Thyroid gland (tissue), 4 donors: Measurements from ENCODE around the gene BIK. TPM values are rescaled to one million over a fixed set of nuclear protein-coding genes. Genes with fewer than 3 reads are reported as not detected.

Source experiments
- DNase-seq, 2 donors: peaks; one replicate each; pipeline ENCODE4 v3.0.0-alpha.2; 2019
- H3K27ac ChIP-seq, 3 donors: fragments of 200-600 bp; sonication (generic); 1 replicate in 2 of 3; 2 replicates in 1 of 3; pipeline ENCODE4 v1.5.1; 2016 to 2019; ENCODE audit warnings: mild to moderate bottlenecking in 1 of 3, moderate library complexity in 1 of 3
- H3K27me3 ChIP-seq: fragments of 200-600 bp; sonication (generic); one replicate; pipeline ENCODE4 v1.5.1; 2019
- H3K36me3 ChIP-seq, 2 donors: fragments of 200-600 bp; sonication (generic); one replicate each; pipeline ENCODE4 v1.5.1; 2016 to 2019
- H3K4me1 ChIP-seq, 2 donors: fragments of 200-600 bp; sonication (generic); one replicate each; pipeline ENCODE4 v1.5.1; 2017 to 2019
- H3K4me3 ChIP-seq, 3 donors: fragments of 200-600 bp; sonication (generic); replicated peaks in 1 of 3; 1 replicate in 2 of 3; 2 replicates in 1 of 3; pipeline ENCODE4 v1.5.1; 2016; ENCODE audit warnings: mild to moderate bottlenecking in 1 of 3
- H3K9me3 ChIP-seq: fragments of 200-600 bp; sonication (generic); one replicate; pipeline ENCODE4 v1.5.1; 2017
- CTCF ChIP-seq, 6 experiments: fragments of 200-600 bp in 3 of 6; fragments of 450-650 bp in 3 of 6; sonication (generic) in 3 of 6; IDR thresholded peaks; one replicate each; pipeline ENCODE4 v1.5.1; 2016 to 2019; ENCODE audit warnings: antibody characterized with exemption in 6 of 6, mild to moderate bottlenecking in 2 of 6, inconsistent platforms in 1 of 6, moderate library complexity in 1 of 6
- POLR2A ChIP-seq, 2 donors: fragments of 450-650 bp; IDR thresholded peaks; one replicate each; pipeline ENCODE4 v1.6.1; 2017; ENCODE audit warnings: antibody characterized with exemption in 2 of 2, mild to moderate bottlenecking in 2 of 2, moderate library complexity in 1 of 2
- WGBS, 2 donors: methylation state at CpG; one replicate each; pipeline ENCODE4 v1.1.5; 2017; 5-methylcytosine and 5-hydroxymethylcytosine counted together
- intact Hi-C: fragments of 100-400 bp; cut with DNase I; formaldehyde crosslinking; loops from one replicate; pipeline ENCODE4 v1.15.1; 2023
- total RNA-seq, 4 donors: library from RNA; depleted of rRNA; stranded (reverse); fragments of >200 nt; gene quantifications; one replicate each; pipeline ENCODE4 v1.2.3, GENCODE V29; 2016

BIK gene
- total RNA-seq, 4 donors from 2014 or later, result 4.1 to 12.1 (median 5.7) TPM

DNA sequence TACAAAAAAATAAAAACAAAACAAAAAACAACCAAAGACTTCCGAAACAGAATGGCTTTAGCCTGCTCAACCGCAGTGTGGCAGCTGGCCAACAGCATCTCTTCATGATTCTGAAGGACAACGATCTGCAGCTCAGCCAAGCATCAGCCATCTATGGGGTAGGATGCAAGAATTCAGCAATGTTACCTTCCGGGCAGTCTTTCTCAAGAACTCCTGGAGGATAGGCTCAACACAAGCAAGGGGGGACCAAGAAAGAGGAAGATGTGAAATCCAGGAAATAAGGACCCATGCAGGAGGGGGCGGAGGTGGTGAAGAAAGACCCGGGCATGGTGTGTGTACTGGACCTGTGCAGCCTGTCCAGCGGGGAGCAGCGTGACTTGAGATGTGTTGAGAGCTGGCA is 37.3 kb downstream of the BIK start:
- Histone ChIP-seq H3K36me3 (no peaks in the 10 kb centered on the region), H3K9me3 (no peaks in the 10 kb centered on the region), H3K4me3 (no peak overlapping the region), H3K27ac (no peak overlapping the region), H3K27me3 (no peaks in the 10 kb centered on the region), H3K4me1 (peaks cover 13 to 20% of the 10 kb centered on the region in 2 donors)
- no peak for TF ChIP-seq POLR2A (IDR thresholded peaks at IDR 0.05)
- TF ChIP-seq CTCF (IDR thresholded peaks at IDR 0.05), result no peak
- 33 to 46% methylated on average over 8 of the region's 8 CpGs for WGBS, 2 donors
- peak; percentile 21 to 35 for DNase-seq
- intact Hi-C loops, result no loop called here

DNA sequence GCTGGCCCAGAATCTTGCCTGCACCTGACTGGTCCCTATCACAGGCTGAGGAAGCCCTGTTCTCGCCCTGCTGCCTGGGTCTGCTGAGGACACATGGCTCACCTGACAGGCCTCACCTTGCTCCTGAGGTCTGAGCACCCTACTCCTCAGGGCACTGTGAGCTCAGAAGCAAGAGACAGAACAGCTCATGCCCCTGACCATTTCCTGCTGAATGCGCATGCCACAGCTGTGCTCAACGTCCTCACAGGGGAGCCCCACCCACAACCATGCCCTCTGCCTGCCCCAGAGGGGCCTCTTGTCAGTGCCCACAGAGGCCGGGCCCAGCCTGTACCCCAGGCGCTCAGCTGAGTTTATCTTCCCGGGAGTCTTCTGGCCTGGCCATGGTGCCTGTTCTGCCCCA is 38.0 kb downstream of the BIK start:
- no peak for DNase-seq
- Histone ChIP-seq H3K4me3 (no peak overlapping the region), H3K4me1 (peaks cover 16 to 21% of the 10 kb centered on the region in 2 donors), H3K27ac (no peak overlapping the region), H3K36me3 (no peaks in the 10 kb centered on the region), H3K27me3 (no peaks in the 10 kb centered on the region), H3K9me3 (no peaks in the 10 kb centered on the region)
- no peak for TF ChIP-seq POLR2A (IDR thresholded peaks at IDR 0.05)
- no peak for TF ChIP-seq CTCF (IDR thresholded peaks at IDR 0.05)
- WGBS, 2 donors, result 82 to 90% methylated on average over 3 to 5 of the region's 6 CpGs
- intact Hi-C loops, result no loop called here

DNA sequence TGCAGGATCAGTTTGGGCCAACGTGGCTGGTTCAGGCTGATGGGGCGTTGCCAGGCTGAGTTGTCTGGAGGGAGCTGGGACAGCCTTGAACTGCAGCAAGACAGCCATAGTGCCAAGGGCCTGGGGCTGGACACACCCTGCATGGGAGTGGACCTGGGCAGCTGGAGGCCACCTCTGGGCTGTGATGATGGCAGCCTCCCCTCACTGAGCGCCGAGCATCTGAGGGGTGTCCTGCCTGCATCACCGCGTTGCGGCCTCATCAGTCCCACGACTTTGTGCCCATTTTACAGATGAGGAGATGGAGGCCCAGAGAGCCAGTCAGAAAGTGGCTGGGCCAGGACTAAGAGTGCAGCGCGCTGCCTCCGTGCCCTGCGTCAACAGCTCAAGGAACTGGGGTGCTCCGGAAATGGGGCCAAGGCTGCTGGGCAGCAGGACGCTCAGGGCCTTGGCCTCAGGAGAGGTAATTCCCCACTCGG is 40.2 kb downstream of the BIK start:
- peak overlapping the region in 2 of 3 donors; percentile 67 to 74 for H3K27ac ChIP-seq
- TF ChIP-seq POLR2A (IDR thresholded peaks at IDR 0.05) (no peak), CTCF (IDR thresholded peaks at IDR 0.05) (no peak)
- H3K27me3 ChIP-seq, result no peaks in the 10 kb centered on the region
- WGBS, 2 donors, result 58 to 78% methylated on average over 7 to 14 of the region's 15 CpGs
- peak overlapping the region in 1 of 3 donors; percentile 63 for H3K4me3 ChIP-seq
- intact Hi-C loops, result no loop called here
- peaks cover 16 to 21% of the 10 kb centered on the region in 2 donors for H3K4me1 ChIP-seq
- no peaks in the 10 kb centered on the region for H3K36me3 ChIP-seq
- H3K9me3 ChIP-seq, result no peaks in the 10 kb centered on the region
- DNase-seq, result no peak

DNA sequence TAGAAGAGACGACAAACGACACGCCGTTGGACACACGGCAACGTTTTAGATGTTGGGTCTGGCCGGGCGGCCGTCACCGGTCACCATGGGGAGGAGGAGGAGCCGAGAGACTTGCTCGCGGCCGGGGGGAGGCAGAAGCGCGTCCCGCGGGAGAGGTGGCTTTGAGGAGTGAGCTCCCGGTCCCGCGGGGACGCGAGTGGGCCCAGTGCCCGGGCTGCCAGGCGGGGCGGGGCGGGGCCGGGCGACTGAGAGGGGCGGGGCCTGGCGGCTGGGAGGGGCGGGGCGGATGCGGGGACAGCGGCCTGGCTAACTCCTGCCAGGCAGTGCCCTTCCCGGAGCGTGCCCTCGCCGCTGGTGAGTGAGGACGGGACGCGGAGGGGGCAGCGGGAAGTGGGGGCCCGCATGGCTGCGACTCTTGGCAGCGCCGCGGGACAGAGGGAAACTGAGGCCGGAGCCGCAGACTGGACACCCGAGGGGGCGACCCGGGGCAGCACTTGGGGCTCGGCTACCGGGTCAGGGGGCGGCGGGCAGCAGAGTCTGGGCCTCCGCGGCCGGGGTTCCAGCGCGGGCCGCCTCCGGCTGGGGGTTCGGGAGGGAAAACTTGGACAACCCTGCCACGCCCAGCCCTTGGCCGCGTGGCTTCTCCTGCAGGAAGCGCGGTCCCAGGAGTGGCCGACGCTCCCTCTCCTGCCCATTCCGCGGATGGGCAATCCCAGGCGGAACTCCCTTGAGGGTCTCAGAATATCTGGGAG is 40.9 kb downstream of the BIK start, which contains the start of gene TSPO:
Gene TSPO, plus strand, starts transcription at position 309 of the 752 bp plus-strand sequence. CDS start 7,680 bp downstream, outside the sequence.
- Histone ChIP-seq H3K4me1 (peaks cover 16 to 21% of the 10 kb centered on the region in 2 donors), H3K27ac (peak within 1 kb of the TSS; percentile 67 to 74 (median 74)), H3K4me3 (peak within 1 kb of the TSS; percentile 39 to 80 (median 63)), H3K9me3 (no peaks in the 10 kb centered on the region), H3K27me3 (no peaks in the 10 kb centered on the region), H3K36me3 (no peaks in the 10 kb centered on the region)
- intact Hi-C loops, result no loop called here
- peak; percentile 73 to 75 for DNase-seq
- 1 to 3% methylated on average over 16 to 20 of the region's 75 CpGs for WGBS, 2 donors
- TF ChIP-seq POLR2A (IDR thresholded peaks at IDR 0.05) (peak in 1 of 2 donors; percentile 66), CTCF (IDR thresholded peaks at IDR 0.05) (no peak)

DNA sequence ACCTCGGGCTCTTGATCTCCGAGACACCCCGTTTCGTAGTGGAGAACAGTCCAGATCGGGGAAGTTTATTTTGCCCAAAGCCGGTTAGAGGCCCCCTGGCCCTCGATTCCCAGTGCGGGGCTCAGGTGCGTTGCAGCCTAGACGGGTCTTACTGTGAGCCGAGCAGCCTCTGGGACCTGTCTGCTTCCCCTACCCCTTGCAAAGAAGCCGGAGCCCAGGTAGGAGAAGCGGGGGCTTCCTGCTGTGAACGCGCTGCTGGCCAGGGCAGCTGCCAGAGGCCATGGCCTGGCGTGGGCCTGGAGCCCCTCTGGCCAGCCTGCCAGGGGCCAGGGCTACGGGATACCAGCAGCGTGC is 41.4 kb downstream of the BIK start:
- no peak for TF ChIP-seq POLR2A (IDR thresholded peaks at IDR 0.05)
- TF ChIP-seq CTCF (IDR thresholded peaks at IDR 0.05), result no peak
- Histone ChIP-seq H3K9me3 (no peaks in the 10 kb centered on the region), H3K4me3 (peak overlapping the region; percentile 39 to 80 (median 63)), H3K4me1 (peaks cover 16 to 21% of the 10 kb centered on the region in 2 donors), H3K27me3 (no peaks in the 10 kb centered on the region), H3K27ac (peak overlapping the region; percentile 67 to 74 (median 74)), H3K36me3 (no peaks in the 10 kb centered on the region)
- intact Hi-C loops, result no loop called here
- WGBS, 2 donors, result 16 to 40% methylated on average over 1 to 15 of the region's 18 CpGs
- no peak for DNase-seq
